HFF-Myc (cell line): ENCODE results near the gene NHEJ1.
"Not testable (repeated sequence)": the region's sequence is repeated elsewhere in the genome, so short reads cannot be mapped to it uniquely, and the experiment has no call there.

Experiments used
- DNase-seq: peaks from one replicate; pipeline ENCODE4 v3.0.0-alpha.2; 2011; ENCODE audit warnings: low read depth; ENCODE audit errors: extremely low read depth
- H3K4me3 ChIP-seq: replicated peaks from 2 replicates; pipeline ENCODE4 v1.5.1; 2011; ENCODE audit warnings: low read depth, mild to moderate bottlenecking, control low read depth, low read length
- CTCF ChIP-seq: IDR thresholded peaks from 2 replicates; pipeline ENCODE4 v1.5.1; 2012; ENCODE audit warnings: mild to moderate bottlenecking, low read depth, low read length, control low read depth; ENCODE audit errors: missing control alignments

The NHEJ1 gene

GRCh38 chr2:219205981-219206327 lies 45.3 kb upstream of the NHEJ1 start:
- DNase-seq, result no peak
- peak overlapping the region; percentile 52 for H3K4me3 ChIP-seq
- no peak for TF ChIP-seq CTCF

- DNase-seq, result no peak
- no peak for TF ChIP-seq CTCF
- H3K4me3 ChIP-seq, result no peak overlapping the region
Measured at GRCh38 chr2:219205165-219205538, 44.5 kb upstream of the NHEJ1 start.

- no peak overlapping the region for H3K4me3 ChIP-seq
- no peak for TF ChIP-seq CTCF
- no peak for DNase-seq
Measured at GRCh38 chr2:219204425-219205164, 44.0 kb upstream of the NHEJ1 start.

GRCh38 chr2:219201331-219201730 lies 40.7 kb upstream of the NHEJ1 start:
- H3K4me3 ChIP-seq, DNase-seq: not testable (repeated sequence)

GRCh38 chr2:219200502-219201326 lies 40.1 kb upstream of the NHEJ1 start:
- H3K4me3 ChIP-seq, DNase-seq: not testable (repeated sequence)

GRCh38 chr2:219199470-219200211 lies 39.0 kb upstream of the NHEJ1 start:
- no peak for TF ChIP-seq CTCF
- H3K4me3 ChIP-seq, result no peak overlapping the region
- DNase-seq, result no peak

GRCh38 chr2:219198974-219199373 lies 38.4 kb upstream of the NHEJ1 start:
- no peak for DNase-seq
- TF ChIP-seq CTCF, result no peak
- H3K4me3 ChIP-seq, result no peak overlapping the region
